ENCODE data around the gene EFCAB5.
A peak's percentile ranks its signal among the peaks of the same experiment; 100 is the strongest.
"Not testable (repeated sequence)": the region's sequence is repeated elsewhere in the genome, so short reads cannot be mapped to it uniquely, and the experiment has no call there.

The EFCAB5 gene

DNA sequence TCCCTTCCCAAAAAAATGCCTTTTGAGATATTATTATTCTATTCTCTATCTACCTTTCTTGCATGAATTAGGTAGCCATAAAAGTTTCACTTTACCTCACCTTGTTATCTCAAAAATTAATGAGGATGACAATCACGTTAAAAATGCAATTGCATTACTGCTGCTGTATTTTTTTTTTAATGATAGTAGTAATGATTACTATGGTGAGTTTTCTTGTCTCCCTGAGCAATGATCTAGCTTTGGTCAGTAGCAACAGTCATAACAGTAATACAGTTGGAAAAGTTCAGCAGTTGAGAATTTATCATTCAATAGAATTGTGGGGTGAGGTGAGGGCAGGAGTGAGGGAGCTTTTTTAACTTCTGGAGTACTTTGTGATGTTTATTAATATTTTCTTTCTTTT is at the start of gene EFCAB5:
Gene EFCAB5 (plus strand): TSS at position 301 of the 400 bp plus-strand sequence. CDS start 163 bp downstream, outside the sequence.
- DNase-seq: no peak

DNA sequence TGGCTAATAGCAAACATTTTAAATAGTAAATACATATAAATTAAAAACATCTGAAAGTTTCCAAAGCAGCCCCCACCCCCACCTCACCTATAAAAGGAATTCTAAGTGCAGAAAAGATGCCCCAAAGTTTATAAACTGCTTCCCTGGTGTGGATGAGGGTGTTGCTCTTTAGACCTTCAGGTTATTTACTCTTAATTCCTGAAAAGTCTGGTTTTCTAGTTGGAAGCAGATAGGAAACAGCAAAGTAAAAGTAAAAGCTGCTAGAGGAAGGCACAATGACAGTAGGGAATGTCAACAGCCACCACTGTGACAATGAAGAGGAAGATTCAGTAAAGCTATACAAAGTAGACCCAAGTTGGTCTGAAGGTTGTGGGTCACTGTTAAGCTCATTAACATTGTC is 49.2 kb upstream of the EFCAB5 start:
- no peak for DNase-seq

GRCh38 chr17:29897136-29897535 is 44.3 kb upstream of the EFCAB5 start:
- not testable (repeated sequence) for DNase-seq

- DNase-seq: no peak
Observed at GRCh38 chr17:29903471-29903870, 38.0 kb upstream of the EFCAB5 start.

GRCh38 chr17:29905086-29905878 is 36.2 kb upstream of the EFCAB5 start:
- no peak for DNase-seq

DNA sequence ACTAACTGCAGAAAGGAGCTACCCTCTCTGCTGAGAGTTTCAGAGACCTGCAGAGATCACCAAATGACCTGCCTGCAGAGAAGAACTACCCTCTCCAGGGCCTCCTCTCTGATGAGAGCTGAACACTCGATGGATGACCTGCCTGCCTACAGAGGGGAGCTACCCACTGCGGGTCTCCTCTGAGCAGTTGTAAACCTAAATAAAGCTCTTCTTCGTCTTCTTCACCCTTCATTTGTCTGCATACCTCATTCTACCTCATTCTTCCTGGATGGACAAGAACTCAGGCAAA is 35.6 kb upstream of the EFCAB5 start:
- DNase-seq: no peak

DNA sequence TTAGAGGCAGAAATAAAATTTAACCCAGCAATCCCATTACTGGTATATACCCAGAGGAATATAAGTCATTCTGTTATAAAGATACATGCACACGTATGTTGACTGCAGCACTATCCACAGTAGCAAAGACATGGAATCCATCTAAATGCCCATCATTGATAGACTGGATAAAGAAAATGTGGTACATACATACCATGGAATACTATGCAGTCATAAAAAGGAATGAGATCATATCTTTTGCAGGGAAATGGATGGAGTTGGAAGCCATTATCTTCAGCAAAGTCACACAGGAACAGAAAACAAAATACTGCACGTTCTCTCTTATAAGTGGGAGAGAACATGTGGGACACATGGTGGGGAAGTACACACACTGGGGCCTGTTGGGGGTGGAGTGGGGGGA is 34.5 kb upstream of the EFCAB5 start:
- DNase-seq: no peak

GRCh38 chr17:29909236-29910003 is 32.0 kb upstream of the EFCAB5 start:
- no peak for DNase-seq

- DNase-seq: no peak
Observed at GRCh38 chr17:29911641-29912177, 29.7 kb upstream of the EFCAB5 start.

DNA sequence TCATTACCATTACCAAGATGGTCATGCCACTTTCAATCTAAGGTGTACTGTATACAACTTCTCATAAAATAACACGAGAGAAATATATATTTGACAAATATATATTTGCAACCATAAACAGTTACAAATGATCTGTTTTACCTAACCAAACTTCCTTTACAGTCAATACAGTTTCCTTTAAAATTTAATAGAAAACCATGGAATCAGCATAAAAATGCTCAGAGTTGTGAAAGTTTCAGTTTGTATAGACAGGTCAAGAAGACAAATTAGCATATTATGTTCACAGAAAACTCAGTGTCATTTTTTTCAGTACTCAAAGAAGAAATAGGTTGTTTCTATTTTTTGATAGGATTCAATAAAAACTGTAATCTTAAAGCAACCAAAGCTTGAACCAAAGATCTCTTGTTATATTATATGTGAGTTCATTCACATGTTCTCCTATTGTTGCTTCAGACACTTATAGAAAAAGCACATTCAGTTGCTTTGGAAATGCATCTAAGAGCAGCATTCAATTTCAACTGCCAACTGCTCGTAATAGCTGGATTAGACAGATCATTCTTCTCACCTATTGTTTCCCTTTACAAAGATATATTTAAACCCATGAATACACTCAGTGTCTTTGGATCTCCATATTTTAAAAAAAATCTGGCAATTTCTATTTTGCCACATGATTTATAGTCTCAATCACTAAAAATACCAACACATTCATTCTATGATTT is 26.5 kb upstream of the EFCAB5 start:
- no peak for DNase-seq

GRCh38 chr17:29918016-29918415 is 23.4 kb upstream of the EFCAB5 start:
- DNase-seq: no peak

DNA sequence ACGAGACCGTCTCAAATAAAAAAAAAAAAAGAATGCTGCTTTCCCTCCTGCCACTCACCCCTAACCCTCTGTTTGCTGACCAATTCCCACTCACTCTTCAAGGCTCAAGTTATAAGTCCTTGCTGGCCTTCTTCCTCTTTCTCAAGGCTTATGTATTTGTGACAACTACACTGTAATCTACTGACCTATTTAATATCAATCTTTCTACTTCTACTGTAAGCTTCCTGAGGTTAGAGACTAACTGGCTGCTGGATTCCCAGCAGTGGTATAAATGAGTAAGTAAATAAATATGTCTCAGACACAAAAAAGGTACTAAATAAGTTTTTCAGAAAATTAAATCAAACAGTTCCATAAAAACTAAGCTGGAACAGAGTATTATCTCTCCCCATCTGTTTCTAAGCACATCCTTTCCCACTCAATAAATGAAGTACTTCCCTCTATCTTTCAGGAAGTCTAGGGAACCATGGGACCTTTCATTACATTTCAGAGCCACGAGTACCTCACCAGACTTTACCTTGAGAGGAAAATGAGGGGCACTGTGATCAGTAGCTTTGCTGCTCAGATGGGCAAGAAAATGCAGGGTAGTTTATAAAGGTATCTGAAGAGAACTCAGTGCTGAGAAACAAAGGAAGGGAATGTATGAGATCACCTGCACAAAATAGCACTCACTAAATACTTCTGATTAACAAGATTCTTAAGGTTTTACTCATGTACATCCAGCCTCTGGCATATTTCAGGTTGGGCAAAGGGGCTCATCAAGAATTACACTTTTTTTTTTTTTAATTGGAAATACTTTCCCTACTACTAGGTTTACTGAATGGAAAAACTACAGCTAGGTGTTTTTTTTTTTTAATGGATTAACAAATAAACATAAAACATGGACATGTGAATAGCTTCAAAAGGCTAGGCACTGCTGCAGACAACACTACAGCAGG is 22.2 kb upstream of the EFCAB5 start:
- no peak for DNase-seq

- no peak for DNase-seq
Observed at GRCh38 chr17:29924786-29925185, 16.6 kb upstream of the EFCAB5 start.

- DNase-seq: no peak
Observed at GRCh38 chr17:29927546-29927945, 13.9 kb upstream of the EFCAB5 start.

DNA sequence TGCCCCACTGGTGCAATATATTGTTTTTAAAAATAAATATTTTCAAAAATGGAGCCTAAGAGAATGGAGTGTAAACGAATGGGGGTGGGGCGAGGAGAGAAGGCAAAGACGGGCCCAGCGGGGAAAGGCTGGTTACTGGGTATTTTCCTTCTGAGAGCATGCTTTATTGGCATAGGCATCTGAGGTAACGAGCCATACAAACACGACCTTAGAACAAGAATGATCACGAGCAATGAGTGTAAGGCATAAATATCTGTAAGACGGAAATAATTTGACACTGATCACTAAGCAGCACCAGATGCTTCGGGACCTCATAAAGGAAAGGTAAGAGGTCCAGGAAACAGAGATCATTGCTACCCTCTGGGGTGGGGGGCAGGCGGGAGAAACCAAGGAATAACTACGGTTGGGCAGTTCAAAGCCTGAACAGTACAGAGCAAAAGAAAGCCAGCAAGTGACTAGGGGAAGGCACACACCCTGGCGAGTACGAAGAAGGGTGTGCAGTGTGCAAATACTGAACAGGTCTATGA is 12.4 kb upstream of the EFCAB5 start:
- no peak for DNase-seq

DNA sequence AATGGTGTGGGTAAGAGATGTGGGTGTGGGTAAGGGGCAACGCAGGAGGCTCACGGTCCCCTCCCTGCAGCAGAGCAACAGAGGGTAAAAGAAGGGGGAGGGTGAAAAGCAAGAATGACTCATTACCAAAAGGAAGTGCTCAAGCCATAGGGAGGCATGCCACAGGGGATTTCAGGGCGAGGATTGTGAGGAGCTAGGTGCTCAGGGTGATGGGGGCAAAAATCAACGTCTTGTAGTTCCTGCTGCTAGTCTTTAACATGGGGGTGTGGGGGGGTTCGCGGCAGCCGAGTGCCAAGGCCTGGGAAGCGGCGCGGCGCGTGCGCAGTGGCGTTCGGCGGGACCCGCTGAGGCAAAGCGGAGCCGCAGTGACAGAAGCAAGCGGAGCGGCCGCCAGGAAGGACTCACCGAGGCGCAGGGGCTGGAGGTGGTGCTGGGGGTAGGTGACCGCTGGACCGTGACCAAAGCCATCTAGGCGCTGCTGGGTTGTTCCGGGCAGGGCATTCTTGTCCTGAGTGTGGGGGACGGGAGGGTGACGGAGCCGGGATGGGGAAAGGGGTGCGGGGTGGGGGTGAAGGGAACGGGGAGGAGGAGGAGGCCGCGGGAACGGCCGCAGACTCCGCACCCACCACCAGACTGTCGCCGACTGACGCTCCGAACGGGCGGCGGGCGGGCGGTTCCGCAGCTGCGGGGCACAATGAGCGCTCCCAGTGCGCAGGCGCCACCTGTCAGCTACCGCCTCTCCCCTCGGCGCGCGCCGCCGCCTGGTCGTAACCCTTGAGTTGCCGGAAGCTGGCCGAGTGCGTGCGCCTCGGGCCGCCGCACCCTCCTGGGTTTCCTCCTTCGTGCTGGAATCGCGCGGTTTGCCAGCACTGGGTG is 11.7 kb upstream of the EFCAB5 start, which contains the start of gene SSH2:
Gene SSH2 (minus strand): TSS at position 696 of the 876 bp plus-strand sequence. CDS start 228 bp downstream, at position 468.
- peak; percentile 82 to 86 for DNase-seq

DNA sequence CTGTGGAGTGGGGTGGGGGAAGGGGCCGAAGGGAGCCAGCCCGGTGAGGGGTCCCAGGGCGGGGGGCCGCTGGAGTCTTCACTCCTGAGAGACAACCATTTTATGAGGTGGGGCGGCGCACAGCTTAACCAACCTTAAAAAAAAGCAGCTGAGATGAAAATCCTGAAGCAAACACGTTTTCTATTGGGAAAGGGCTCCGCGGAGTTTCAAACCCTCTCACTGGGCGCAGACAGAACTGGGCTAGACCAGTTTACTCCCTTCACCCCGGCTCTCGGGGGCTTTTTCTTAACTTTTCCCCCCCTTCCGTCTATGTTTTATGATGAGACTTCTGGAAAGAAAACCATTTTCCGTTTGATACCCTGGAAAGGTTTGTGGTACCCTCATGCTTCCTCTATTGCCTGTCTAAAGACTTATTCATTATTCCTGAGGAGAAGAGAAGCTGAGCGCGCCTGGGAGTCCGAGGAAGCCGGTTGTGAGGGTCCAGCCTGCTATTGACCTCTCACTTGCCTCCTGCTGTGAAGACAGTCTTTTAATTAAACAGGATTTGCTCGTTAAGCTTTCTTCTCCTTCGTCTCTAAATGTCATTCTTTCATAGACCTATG is 10.9 kb upstream of the EFCAB5 start:
- no peak for DNase-seq

- peak; percentile 43 to 46 for DNase-seq
Observed at GRCh38 chr17:29931231-29931932, 10.1 kb upstream of the EFCAB5 start.

- no peak for DNase-seq
Observed at GRCh38 chr17:29933379-29933778, 8.1 kb upstream of the EFCAB5 start.

DNA sequence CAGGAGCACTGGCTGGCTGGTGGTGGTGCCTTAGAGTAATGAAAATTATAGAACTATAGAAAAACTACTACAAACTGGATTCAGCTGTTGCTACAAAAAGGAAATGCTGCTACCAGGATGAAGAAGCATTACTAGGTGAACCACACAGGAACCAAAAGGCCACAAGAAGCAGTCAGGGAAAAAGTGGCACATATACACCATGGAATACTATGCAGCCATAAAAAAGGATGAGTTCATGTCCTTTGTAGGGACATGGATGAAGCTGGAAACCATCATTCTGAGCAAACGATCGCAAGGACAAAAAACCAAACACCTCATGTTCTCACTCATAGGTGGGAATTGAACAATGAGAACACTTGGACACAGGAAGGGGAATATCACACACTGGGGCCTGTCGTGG is 5.5 kb upstream of the EFCAB5 start:
- DNase-seq: not testable (repeated sequence)

Measured in stimulated activated CD4-positive, alpha-beta T cell treated with anti-CD3 and anti-CD28 coated beads, Interleukin-2, amount 100 ng/mL, for 48 hours (primary cell).